Measurements from ENCODE around the gene DNAH17.

DNAH17 gene

DNA sequence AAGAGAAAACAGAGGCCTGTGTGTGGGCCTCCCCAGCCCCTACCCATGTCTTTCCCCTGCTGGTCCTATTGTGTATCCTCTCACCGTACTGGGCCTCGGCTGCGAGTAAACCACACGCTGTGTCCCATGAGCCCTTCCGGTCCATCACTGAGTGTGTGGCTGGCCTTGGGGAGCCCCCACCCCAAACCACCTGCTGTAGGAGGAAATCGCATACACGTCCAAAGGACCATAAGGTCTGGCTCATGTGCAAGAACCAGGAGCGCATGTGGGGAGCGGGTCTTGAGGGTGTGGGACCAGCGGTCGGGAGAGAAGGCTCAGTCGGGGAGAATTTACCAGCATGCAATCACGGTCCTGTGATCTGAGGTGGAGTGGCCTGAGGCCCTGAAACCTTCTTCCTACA, 38.4 kb upstream of the DNAH17 start:
- peaks cover 5% of the 10 kb centered on the region for H3K27me3 ChIP-seq (ENCODE audit: insufficient read depth, low read length)
- no peak overlapping the region for H2AFZ ChIP-seq (ENCODE audit: low read depth, low read length)
- H3K36me3 ChIP-seq (ENCODE audit: insufficient read depth, low read length) = no peaks in the 10 kb centered on the region
- no peaks in the 10 kb centered on the region for H3K4me1 ChIP-seq (ENCODE audit: insufficient read depth, low read length)
- no peaks in the 10 kb centered on the region for H3K9me3 ChIP-seq (ENCODE audit: low read length)
- no peak overlapping the region for H3K4me3 ChIP-seq (ENCODE audit: low read length)

DNA sequence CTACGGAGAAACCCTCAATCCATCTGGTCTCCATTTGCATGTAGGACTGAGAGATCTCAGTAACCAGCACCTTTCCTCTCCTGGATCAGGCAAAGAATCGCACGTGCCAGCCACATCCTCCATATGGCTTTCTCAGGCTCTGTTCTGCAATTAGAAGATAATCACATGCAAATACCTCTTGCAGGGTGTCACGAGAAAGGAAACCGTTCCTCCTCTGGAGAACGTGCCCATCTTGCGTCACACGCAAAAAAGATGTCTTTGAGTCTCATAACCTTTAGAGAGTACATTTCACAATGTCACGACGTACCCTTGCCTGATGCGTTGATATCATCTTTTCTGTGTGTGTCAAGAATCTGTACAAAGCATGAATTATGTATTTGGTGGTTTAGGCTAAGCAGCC, 36.2 kb upstream of the DNAH17 start:
- Histone ChIP-seq H3K4me1 (ENCODE audit: insufficient read depth, low read length) (no peaks in the 10 kb centered on the region), H3K36me3 (ENCODE audit: insufficient read depth, low read length) (no peaks in the 10 kb centered on the region), H3K9me3 (ENCODE audit: low read length) (no peaks in the 10 kb centered on the region), H2AFZ (ENCODE audit: low read depth, low read length) (no peak overlapping the region), H3K27me3 (ENCODE audit: insufficient read depth, low read length) (peaks cover 5% of the 10 kb centered on the region), H3K4me3 (ENCODE audit: low read length) (no peak overlapping the region)

DNA sequence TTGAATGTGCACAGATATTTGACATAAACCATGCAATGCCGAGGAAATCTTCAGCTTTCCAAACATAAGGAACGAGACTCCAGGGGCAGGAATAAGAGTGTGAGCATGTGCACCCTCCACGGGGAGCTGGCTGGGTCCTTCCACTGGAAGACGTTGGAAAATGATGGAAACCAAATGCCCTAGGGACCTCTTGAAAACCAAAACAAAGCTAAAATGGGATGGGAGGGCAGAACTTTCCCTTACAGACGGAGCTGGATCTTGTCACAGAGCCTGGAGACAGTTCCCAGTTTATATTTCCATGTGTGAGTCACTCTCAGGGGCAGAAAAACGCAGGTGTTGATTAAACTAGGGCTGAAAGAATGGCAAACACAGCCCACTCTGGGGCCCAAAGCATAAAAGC, 34.4 kb upstream of the DNAH17 start:
- H3K36me3 ChIP-seq (ENCODE audit: insufficient read depth, low read length) = no peaks in the 10 kb centered on the region
- peaks cover 3% of the 10 kb centered on the region for H3K4me1 ChIP-seq (ENCODE audit: insufficient read depth, low read length)
- H3K4me3 ChIP-seq (ENCODE audit: low read length) = no peak overlapping the region
- no peaks in the 10 kb centered on the region for H3K27me3 ChIP-seq (ENCODE audit: insufficient read depth, low read length)
- H2AFZ ChIP-seq (ENCODE audit: low read depth, low read length) = no peak overlapping the region
- H3K9me3 ChIP-seq (ENCODE audit: low read length) = no peaks in the 10 kb centered on the region

DNA sequence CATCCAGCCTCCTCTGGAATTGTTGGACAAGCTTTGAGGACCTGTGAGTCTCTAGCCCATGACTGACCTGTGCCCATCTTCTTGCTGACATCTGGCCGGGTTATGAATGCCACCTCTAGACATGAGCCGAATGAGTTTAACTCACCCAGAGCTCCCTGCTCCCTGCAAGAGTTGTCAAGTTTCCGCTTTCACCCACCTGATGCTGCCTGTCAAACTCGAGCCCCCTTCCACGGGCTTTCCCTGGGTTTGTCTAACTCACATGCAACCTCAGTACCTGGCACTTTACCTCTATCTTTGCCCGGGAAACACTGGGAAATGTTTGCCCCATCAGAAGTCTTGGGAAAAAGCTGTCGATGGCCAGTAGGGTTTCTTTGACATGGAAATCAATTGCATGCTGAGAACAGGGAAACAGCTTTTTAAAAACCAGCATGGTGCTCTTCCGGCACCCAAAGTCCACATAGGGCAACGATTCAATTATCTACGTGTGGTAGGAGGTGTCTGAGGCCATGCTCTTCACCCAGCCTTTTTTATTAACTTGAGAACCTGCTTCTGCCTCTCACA, 33.8 kb upstream of the DNAH17 start:
- no peak overlapping the region for H3K4me3 ChIP-seq (ENCODE audit: low read length)
- no peaks in the 10 kb centered on the region for H3K36me3 ChIP-seq (ENCODE audit: insufficient read depth, low read length)
- no peak overlapping the region for H2AFZ ChIP-seq (ENCODE audit: low read depth, low read length)
- peaks cover 3% of the 10 kb centered on the region for H3K4me1 ChIP-seq (ENCODE audit: insufficient read depth, low read length)
- no peaks in the 10 kb centered on the region for H3K9me3 ChIP-seq (ENCODE audit: low read length)
- H3K27me3 ChIP-seq (ENCODE audit: insufficient read depth, low read length) = no peaks in the 10 kb centered on the region

DNA sequence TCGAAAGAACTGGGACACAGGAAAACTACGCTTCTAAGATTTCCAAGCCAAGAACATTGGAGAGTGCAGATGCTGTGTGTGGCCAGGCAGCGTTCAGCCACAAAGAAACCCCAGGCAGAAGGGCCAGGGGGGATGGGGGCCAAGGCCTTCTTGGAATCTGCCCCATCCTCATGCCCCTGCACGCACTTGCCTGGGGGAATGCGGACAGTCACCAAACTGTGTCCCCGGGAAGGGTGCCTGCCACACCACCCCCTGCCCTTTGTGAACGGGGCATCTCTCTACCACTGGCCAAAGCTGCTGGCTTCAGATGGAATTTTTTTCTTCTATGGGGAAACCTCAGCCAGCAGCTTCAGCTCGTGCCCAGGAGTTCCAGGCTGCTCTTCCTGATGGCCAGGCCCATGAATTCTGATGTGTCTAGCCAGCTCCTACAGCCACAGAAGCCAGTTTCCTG, 32.0 kb upstream of the DNAH17 start:
- H3K4me3 ChIP-seq (ENCODE audit: low read length) = no peak overlapping the region
- H2AFZ ChIP-seq (ENCODE audit: low read depth, low read length) = no peak overlapping the region
- H3K4me1 ChIP-seq (ENCODE audit: insufficient read depth, low read length) = peaks cover 3% of the 10 kb centered on the region
- H3K9me3 ChIP-seq (ENCODE audit: low read length) = no peaks in the 10 kb centered on the region
- no peaks in the 10 kb centered on the region for H3K36me3 ChIP-seq (ENCODE audit: insufficient read depth, low read length)
- H3K27me3 ChIP-seq (ENCODE audit: insufficient read depth, low read length) = no peaks in the 10 kb centered on the region

DNA sequence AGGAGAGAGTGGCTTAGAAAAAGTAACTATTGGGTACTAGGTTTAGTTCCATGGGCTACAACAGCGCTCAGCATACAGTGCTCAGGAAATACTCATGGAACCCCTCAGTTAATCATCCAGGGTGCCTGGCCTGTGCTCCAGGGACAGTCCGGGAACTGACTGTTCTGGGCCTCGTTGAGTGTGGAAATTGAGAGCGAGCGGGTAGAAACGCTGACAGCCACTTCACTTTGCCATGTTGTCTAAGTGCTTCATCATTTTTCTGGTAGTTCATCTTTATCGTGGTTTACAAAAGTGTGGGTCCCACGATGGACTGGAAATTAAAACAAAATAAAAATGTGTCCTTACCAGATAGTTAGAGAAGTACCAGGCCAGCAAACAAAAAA, 31.6 kb upstream of the DNAH17 start:
- peaks cover 3% of the 10 kb centered on the region for H3K4me1 ChIP-seq (ENCODE audit: insufficient read depth, low read length)

DNA sequence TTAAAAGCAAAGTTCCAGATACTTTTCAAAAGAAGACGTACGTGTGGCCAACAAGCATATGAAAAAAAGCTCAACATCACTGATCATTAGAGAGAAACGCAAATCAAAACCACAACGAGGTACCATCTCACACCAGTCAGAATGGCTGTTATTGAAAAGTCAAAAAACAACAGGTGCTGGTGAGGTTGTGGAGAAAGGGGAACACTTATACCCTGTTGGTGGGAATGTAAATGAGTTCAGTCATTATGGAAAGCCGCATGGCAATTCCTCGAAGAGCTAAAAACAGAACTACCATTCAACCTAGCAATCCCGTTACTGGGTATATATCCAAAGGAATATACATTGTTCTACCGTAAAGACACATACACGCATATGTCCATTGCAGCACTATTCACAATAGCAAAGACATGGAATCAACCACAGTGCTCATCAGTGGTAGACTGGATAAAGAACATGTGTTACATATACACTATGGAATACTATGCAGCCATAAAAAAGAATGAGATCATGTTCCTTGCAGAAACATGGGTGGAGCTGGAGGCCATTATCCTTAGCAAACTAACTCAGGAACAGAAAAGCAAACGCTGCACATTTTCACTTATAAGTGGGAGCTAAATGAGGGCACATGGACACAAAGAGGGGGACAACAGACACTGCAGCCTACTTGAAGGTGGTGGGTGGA, 31.1 kb upstream of the DNAH17 start:
- H3K27me3 ChIP-seq (ENCODE audit: insufficient read depth, low read length) = no peaks in the 10 kb centered on the region
- H3K4me3 ChIP-seq (ENCODE audit: low read length) = no peak overlapping the region
- no peak overlapping the region for H2AFZ ChIP-seq (ENCODE audit: low read depth, low read length)
- H3K9me3 ChIP-seq (ENCODE audit: low read length) = no peaks in the 10 kb centered on the region
- H3K36me3 ChIP-seq (ENCODE audit: insufficient read depth, low read length) = no peaks in the 10 kb centered on the region
- peaks cover 3% of the 10 kb centered on the region for H3K4me1 ChIP-seq (ENCODE audit: insufficient read depth, low read length)

More for the DNA sequence above, 31.6 kb upstream of the DNAH17 start:
- Histone ChIP-seq H3K4me3 (ENCODE audit: low read length) (no peak overlapping the region), H3K36me3 (ENCODE audit: insufficient read depth, low read length) (no peaks in the 10 kb centered on the region), H2AFZ (ENCODE audit: low read depth, low read length) (no peak overlapping the region), H3K27me3 (ENCODE audit: insufficient read depth, low read length) (no peaks in the 10 kb centered on the region), H3K9me3 (ENCODE audit: low read length) (no peaks in the 10 kb centered on the region)

DNA sequence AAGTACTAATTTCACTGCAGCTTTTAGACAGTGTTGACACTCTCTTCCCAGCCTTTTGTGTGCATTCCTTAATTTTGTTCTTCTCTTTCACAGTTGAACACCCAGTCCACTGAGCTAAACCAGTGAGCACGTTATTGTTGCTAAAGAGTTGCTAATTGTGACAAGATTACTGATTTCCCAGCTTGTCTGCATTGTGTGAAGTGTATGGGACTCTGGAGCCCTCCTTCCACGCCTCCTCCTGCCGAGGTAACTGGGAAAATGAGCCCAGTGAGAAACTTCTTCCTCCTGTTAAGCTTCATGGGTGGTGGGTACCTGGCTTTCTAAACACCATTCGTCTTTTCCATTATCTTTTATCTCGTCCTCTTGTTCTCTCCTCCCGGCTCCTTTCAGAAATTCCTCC, 29.8 kb upstream of the DNAH17 start:
- H3K27me3 ChIP-seq (ENCODE audit: insufficient read depth, low read length) = no peaks in the 10 kb centered on the region

DNA sequence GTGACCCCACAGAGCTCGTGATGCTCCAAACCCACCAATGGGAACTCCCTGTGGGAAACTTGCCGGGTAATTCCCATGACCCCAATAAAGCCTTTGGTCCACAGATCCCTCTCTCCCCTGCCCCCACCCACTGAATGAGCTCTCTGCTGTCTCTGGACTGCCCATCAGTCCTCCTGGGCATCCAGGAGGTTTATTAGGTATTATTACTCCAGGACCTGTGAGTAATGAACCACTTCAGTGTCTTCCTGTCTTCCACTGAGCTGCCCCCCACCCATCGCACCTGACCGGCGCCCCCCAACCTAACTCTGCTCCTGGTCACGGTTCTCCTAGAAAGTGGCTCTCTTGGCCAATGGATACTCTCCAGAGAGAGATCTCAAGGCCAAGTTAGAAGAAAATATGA, 28.7 kb upstream of the DNAH17 start:
- Histone ChIP-seq H3K27me3 (ENCODE audit: insufficient read depth, low read length) (no peaks in the 10 kb centered on the region), H2AFZ (ENCODE audit: low read depth, low read length) (no peak overlapping the region), H3K36me3 (ENCODE audit: insufficient read depth, low read length) (no peaks in the 10 kb centered on the region), H3K4me3 (ENCODE audit: low read length) (no peak overlapping the region), H3K9me3 (ENCODE audit: low read length) (no peaks in the 10 kb centered on the region), H3K4me1 (ENCODE audit: insufficient read depth, low read length) (peaks cover 3% of the 10 kb centered on the region)

More for the DNA sequence above, 29.8 kb upstream of the DNAH17 start:
- Histone ChIP-seq H2AFZ (ENCODE audit: low read depth, low read length) (no peak overlapping the region), H3K36me3 (ENCODE audit: insufficient read depth, low read length) (no peaks in the 10 kb centered on the region), H3K9me3 (ENCODE audit: low read length) (no peaks in the 10 kb centered on the region), H3K4me3 (ENCODE audit: low read length) (no peak overlapping the region), H3K4me1 (ENCODE audit: insufficient read depth, low read length) (peaks cover 3% of the 10 kb centered on the region)

DNA sequence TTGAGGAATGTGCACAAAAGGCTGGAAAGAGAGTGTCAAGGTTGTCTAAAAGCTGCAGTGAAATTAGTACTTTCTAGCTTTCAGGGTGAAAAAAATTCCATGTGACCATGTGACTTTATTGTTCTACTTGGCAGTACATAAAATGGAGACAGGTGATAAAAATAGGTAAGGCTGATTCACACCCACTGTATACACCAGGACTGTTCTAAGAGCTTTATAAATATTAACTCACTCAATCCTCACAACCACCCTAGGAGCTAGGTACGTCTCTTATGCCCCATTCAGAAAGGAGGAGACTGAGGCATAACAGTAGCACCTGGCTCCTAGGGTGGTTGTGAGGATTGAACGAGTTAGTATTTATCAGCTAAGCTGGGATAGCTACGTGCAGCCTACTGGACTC, 28.2 kb upstream of the DNAH17 start:
- no peaks in the 10 kb centered on the region for H3K36me3 ChIP-seq (ENCODE audit: insufficient read depth, low read length)
- no peak overlapping the region for H2AFZ ChIP-seq (ENCODE audit: low read depth, low read length)
- H3K9me3 ChIP-seq (ENCODE audit: low read length) = no peaks in the 10 kb centered on the region
- H3K4me3 ChIP-seq (ENCODE audit: low read length) = no peak overlapping the region
- H3K27me3 ChIP-seq (ENCODE audit: insufficient read depth, low read length) = no peaks in the 10 kb centered on the region
- peaks cover 3% of the 10 kb centered on the region for H3K4me1 ChIP-seq (ENCODE audit: insufficient read depth, low read length)

DNA sequence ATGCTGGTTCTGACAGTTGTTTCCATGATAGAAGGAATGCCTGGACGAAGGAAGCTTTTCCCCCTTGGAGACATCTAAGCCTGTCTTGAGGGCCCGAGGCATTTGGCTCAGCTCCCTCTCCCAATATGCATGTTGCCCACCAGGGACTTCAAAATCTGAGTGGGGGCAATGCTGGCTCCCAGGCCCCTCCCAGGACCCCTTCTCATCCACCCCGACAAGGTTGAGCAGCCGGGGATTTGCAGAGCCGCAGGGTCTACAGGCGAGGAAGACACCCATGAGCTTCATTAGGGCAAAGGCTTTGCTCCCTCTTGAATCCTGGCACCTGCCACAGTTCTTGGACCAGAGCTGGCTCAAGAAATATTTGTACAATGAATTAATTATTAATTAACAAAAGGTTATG, 25.1 kb upstream of the DNAH17 start:
- Histone ChIP-seq H2AFZ (ENCODE audit: low read depth, low read length) (no peak overlapping the region), H3K27me3 (ENCODE audit: insufficient read depth, low read length) (peaks cover 2% of the 10 kb centered on the region), H3K4me1 (ENCODE audit: insufficient read depth, low read length) (peaks cover 3% of the 10 kb centered on the region), H3K36me3 (ENCODE audit: insufficient read depth, low read length) (no peaks in the 10 kb centered on the region), H3K4me3 (ENCODE audit: low read length) (no peak overlapping the region), H3K9me3 (ENCODE audit: low read length) (no peaks in the 10 kb centered on the region)

DNA sequence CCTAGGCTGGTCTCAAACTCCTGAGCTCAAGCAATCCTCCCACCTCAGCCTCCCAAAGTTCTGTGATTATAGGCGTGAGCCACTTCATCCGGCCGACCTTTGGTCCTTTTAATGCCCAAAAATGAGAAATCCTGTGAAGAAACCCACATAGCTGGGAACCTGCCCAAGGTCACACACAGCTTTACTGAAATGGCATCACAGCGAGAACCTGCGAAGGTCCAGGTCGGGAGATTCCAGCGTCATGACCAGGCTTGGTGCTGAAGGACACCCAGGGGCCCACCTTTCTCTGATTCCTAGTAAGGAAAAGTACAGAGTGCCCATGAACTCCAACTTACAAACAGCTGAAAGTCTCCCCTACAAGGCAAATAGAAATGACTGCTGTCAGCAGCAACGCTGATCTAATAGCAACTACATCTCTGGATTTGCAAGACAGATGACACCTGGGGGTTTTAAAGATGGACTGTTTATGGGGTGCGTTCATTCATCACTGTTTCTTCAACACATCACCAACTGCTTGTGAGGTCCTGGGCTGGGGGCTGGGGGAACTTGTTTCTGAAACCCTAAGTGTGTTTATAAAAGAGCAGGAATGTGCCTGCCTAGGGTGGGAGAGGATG, 24.5 kb upstream of the DNAH17 start:
- Histone ChIP-seq H3K36me3 (ENCODE audit: insufficient read depth, low read length) (no peaks in the 10 kb centered on the region), H3K4me3 (ENCODE audit: low read length) (no peak overlapping the region), H2AFZ (ENCODE audit: low read depth, low read length) (no peak overlapping the region), H3K4me1 (ENCODE audit: insufficient read depth, low read length) (no peaks in the 10 kb centered on the region), H3K9me3 (ENCODE audit: low read length) (no peaks in the 10 kb centered on the region), H3K27me3 (ENCODE audit: insufficient read depth, low read length) (peaks cover 2% of the 10 kb centered on the region)

DNA sequence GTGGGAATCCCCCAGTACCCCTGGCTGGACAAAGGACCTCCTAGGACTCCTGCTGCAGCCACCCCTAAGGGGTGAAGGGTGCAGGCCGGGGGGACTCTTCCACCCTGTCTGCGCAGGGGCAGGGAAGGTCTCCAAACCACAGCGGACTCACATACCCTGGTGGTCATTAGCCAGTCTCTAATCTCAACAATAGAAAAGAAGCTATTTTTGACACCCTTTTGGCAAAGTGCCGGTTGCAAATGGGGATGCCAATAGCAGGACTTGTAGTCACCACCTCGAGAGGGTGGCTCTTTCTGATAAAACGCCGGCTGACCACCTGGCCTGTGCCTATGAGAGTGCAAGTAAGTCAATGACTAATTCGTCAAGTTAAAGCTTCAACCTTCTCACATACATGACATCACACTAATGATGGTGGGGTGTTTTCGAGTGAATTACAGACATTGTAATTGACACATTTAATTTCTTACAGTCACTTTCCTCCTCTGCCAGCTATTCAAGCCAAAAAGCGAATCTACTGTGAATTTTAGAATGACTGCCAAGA, 23.1 kb upstream of the DNAH17 start:
- Histone ChIP-seq H3K4me3 (ENCODE audit: low read length) (no peak overlapping the region), H2AFZ (ENCODE audit: low read depth, low read length) (no peak overlapping the region), H3K9me3 (ENCODE audit: low read length) (no peaks in the 10 kb centered on the region), H3K27me3 (ENCODE audit: insufficient read depth, low read length) (peaks cover 2% of the 10 kb centered on the region), H3K36me3 (ENCODE audit: insufficient read depth, low read length) (no peaks in the 10 kb centered on the region), H3K4me1 (ENCODE audit: insufficient read depth, low read length) (no peaks in the 10 kb centered on the region)
